ENCODE results near the gene ASPM.

Gene ASPM

GRCh38 chr1:197173571-197174507, 27.4 kb upstream of the ASPM start:
- Histone ChIP-seq H3K4me1 (ENCODE audit: control insufficient read depth in 2 of 2, insufficient read depth in 2 of 2, low read length in 2 of 2) (no peaks in the 10 kb centered on the region), H3K27me3 (ENCODE audit: control insufficient read depth in 2 of 2, insufficient read depth in 2 of 2, low read length in 2 of 2) (no peaks in the 10 kb centered on the region), H3K9me3 (ENCODE audit: control insufficient read depth in 2 of 2, low read length in 2 of 2) (no peaks in the 10 kb centered on the region), H3K27ac (ENCODE audit: low read depth in 2 of 2, low read length in 2 of 2) (no peak overlapping the region), H3K36me3 (ENCODE audit: control insufficient read depth in 2 of 2, insufficient read depth in 2 of 2, low read length in 2 of 2) (peaks cover 16 to 25% of the 10 kb centered on the region in 2 donors), H3K4me3 (ENCODE audit: low read length in 2 of 2) (no peak overlapping the region), H3K9ac (ENCODE audit: low read depth in 1 of 2, low read length in 2 of 2) (no peak overlapping the region)

- no peaks in the 10 kb centered on the region for H3K4me1 ChIP-seq (ENCODE audit: control insufficient read depth in 2 of 2, insufficient read depth in 2 of 2, low read length in 2 of 2)
- peaks cover 12 to 18% of the 10 kb centered on the region in 2 donors for H3K36me3 ChIP-seq (ENCODE audit: control insufficient read depth in 2 of 2, insufficient read depth in 2 of 2, low read length in 2 of 2)
- H3K27ac ChIP-seq (ENCODE audit: low read depth in 2 of 2, low read length in 2 of 2), result no peak overlapping the region
- no peaks in the 10 kb centered on the region for H3K27me3 ChIP-seq (ENCODE audit: control insufficient read depth in 2 of 2, insufficient read depth in 2 of 2, low read length in 2 of 2)
- H3K4me3 ChIP-seq (ENCODE audit: low read length in 2 of 2), result no peak overlapping the region
- no peak overlapping the region for H3K9ac ChIP-seq (ENCODE audit: low read depth in 1 of 2, low read length in 2 of 2)
- no peaks in the 10 kb centered on the region for H3K9me3 ChIP-seq (ENCODE audit: control insufficient read depth in 2 of 2, low read length in 2 of 2)
Measured at GRCh38 chr1:197171531-197171930, 25.1 kb upstream of the ASPM start.

GRCh38 chr1:197170538-197170937, 24.1 kb upstream of the ASPM start:
- no peak overlapping the region for H3K9ac ChIP-seq (ENCODE audit: low read depth in 1 of 2, low read length in 2 of 2)
- peaks cover 9 to 15% of the 10 kb centered on the region in 2 donors for H3K36me3 ChIP-seq (ENCODE audit: control insufficient read depth in 2 of 2, insufficient read depth in 2 of 2, low read length in 2 of 2)

GRCh38 chr1:197159461-197159860, 13.0 kb upstream of the ASPM start:
- H3K4me1 ChIP-seq (ENCODE audit: control insufficient read depth in 2 of 2, insufficient read depth in 2 of 2, low read length in 2 of 2), result no peaks in the 10 kb centered on the region
- H3K9me3 ChIP-seq (ENCODE audit: control insufficient read depth in 2 of 2, low read length in 2 of 2), result no peaks in the 10 kb centered on the region
- H3K4me3 ChIP-seq (ENCODE audit: low read length in 2 of 2), result no peak overlapping the region
- no peak overlapping the region for H3K27ac ChIP-seq (ENCODE audit: low read depth in 2 of 2, low read length in 2 of 2)
- H3K9ac ChIP-seq (ENCODE audit: low read depth in 1 of 2, low read length in 2 of 2), result no peak overlapping the region
- no peaks in the 10 kb centered on the region for H3K27me3 ChIP-seq (ENCODE audit: control insufficient read depth in 2 of 2, insufficient read depth in 2 of 2, low read length in 2 of 2)
- H3K36me3 ChIP-seq (ENCODE audit: control insufficient read depth in 2 of 2, insufficient read depth in 2 of 2, low read length in 2 of 2), result peaks cover 4 to 7% of the 10 kb centered on the region in 2 donors

More at GRCh38 chr1:197170538-197170937, 24.1 kb upstream of the ASPM start:
- no peaks in the 10 kb centered on the region for H3K9me3 ChIP-seq (ENCODE audit: control insufficient read depth in 2 of 2, low read length in 2 of 2)
- no peaks in the 10 kb centered on the region for H3K27me3 ChIP-seq (ENCODE audit: control insufficient read depth in 2 of 2, insufficient read depth in 2 of 2, low read length in 2 of 2)
- H3K27ac ChIP-seq (ENCODE audit: low read depth in 2 of 2, low read length in 2 of 2), result no peak overlapping the region
- H3K4me3 ChIP-seq (ENCODE audit: low read length in 2 of 2), result no peak overlapping the region
- H3K4me1 ChIP-seq (ENCODE audit: control insufficient read depth in 2 of 2, insufficient read depth in 2 of 2, low read length in 2 of 2), result no peaks in the 10 kb centered on the region

- H3K9me3 ChIP-seq (ENCODE audit: control insufficient read depth in 2 of 2, low read length in 2 of 2), result no peaks in the 10 kb centered on the region
- no peaks in the 10 kb centered on the region for H3K27me3 ChIP-seq (ENCODE audit: control insufficient read depth in 2 of 2, insufficient read depth in 2 of 2, low read length in 2 of 2)
- peaks cover 4 to 7% of the 10 kb centered on the region in 2 donors for H3K36me3 ChIP-seq (ENCODE audit: control insufficient read depth in 2 of 2, insufficient read depth in 2 of 2, low read length in 2 of 2)
- no peak overlapping the region for H3K4me3 ChIP-seq (ENCODE audit: low read length in 2 of 2)
- H3K9ac ChIP-seq (ENCODE audit: low read depth in 1 of 2, low read length in 2 of 2), result no peak overlapping the region
- no peaks in the 10 kb centered on the region for H3K4me1 ChIP-seq (ENCODE audit: control insufficient read depth in 2 of 2, insufficient read depth in 2 of 2, low read length in 2 of 2)
- no peak overlapping the region for H3K27ac ChIP-seq (ENCODE audit: low read depth in 2 of 2, low read length in 2 of 2)
Measured at GRCh38 chr1:197156692-197157091, 10.2 kb upstream of the ASPM start.

- no peak overlapping the region for H3K27ac ChIP-seq (ENCODE audit: low read depth in 2 of 2, low read length in 2 of 2)
- H3K4me1 ChIP-seq (ENCODE audit: control insufficient read depth in 2 of 2, insufficient read depth in 2 of 2, low read length in 2 of 2), result no peaks in the 10 kb centered on the region
- no peaks in the 10 kb centered on the region for H3K27me3 ChIP-seq (ENCODE audit: control insufficient read depth in 2 of 2, insufficient read depth in 2 of 2, low read length in 2 of 2)
- no peaks in the 10 kb centered on the region for H3K36me3 ChIP-seq (ENCODE audit: control insufficient read depth in 2 of 2, insufficient read depth in 2 of 2, low read length in 2 of 2)
- no peak overlapping the region for H3K9ac ChIP-seq (ENCODE audit: low read depth in 1 of 2, low read length in 2 of 2)
- H3K4me3 ChIP-seq (ENCODE audit: low read length in 2 of 2), result no peak overlapping the region
- no peaks in the 10 kb centered on the region for H3K9me3 ChIP-seq (ENCODE audit: control insufficient read depth in 2 of 2, low read length in 2 of 2)
Measured at GRCh38 chr1:197152662-197153061, 6.2 kb upstream of the ASPM start.

GRCh38 chr1:197151185-197151584, 4.7 kb upstream of the ASPM start:
- Histone ChIP-seq H3K27ac (ENCODE audit: low read depth in 2 of 2, low read length in 2 of 2) (no peak overlapping the region), H3K4me3 (ENCODE audit: low read length in 2 of 2) (no peak overlapping the region), H3K36me3 (ENCODE audit: control insufficient read depth in 2 of 2, insufficient read depth in 2 of 2, low read length in 2 of 2) (no peaks in the 10 kb centered on the region), H3K27me3 (ENCODE audit: control insufficient read depth in 2 of 2, insufficient read depth in 2 of 2, low read length in 2 of 2) (no peaks in the 10 kb centered on the region), H3K9ac (ENCODE audit: low read depth in 1 of 2, low read length in 2 of 2) (no peak overlapping the region), H3K4me1 (ENCODE audit: control insufficient read depth in 2 of 2, insufficient read depth in 2 of 2, low read length in 2 of 2) (no peaks in the 10 kb centered on the region), H3K9me3 (ENCODE audit: control insufficient read depth in 2 of 2, low read length in 2 of 2) (no peaks in the 10 kb centered on the region)

GRCh38 chr1:197150336-197151005, 4.0 kb upstream of the ASPM start:
- Histone ChIP-seq H3K9me3 (ENCODE audit: control insufficient read depth in 2 of 2, low read length in 2 of 2) (no peaks in the 10 kb centered on the region), H3K27me3 (ENCODE audit: control insufficient read depth in 2 of 2, insufficient read depth in 2 of 2, low read length in 2 of 2) (no peaks in the 10 kb centered on the region), H3K4me3 (ENCODE audit: low read length in 2 of 2) (no peak overlapping the region), H3K9ac (ENCODE audit: low read depth in 1 of 2, low read length in 2 of 2) (no peak overlapping the region), H3K36me3 (ENCODE audit: control insufficient read depth in 2 of 2, insufficient read depth in 2 of 2, low read length in 2 of 2) (no peaks in the 10 kb centered on the region), H3K27ac (ENCODE audit: low read depth in 2 of 2, low read length in 2 of 2) (no peak overlapping the region), H3K4me1 (ENCODE audit: control insufficient read depth in 2 of 2, insufficient read depth in 2 of 2, low read length in 2 of 2) (peaks cover 3 to 4% of the 10 kb centered on the region in 2 donors)

GRCh38 chr1:197149340-197149739, 2.9 kb upstream of the ASPM start:
- H3K27ac ChIP-seq (ENCODE audit: low read depth in 2 of 2, low read length in 2 of 2), result no peak overlapping the region
- H3K36me3 ChIP-seq (ENCODE audit: control insufficient read depth in 2 of 2, insufficient read depth in 2 of 2, low read length in 2 of 2), result no peaks in the 10 kb centered on the region
- H3K4me3 ChIP-seq (ENCODE audit: low read length in 2 of 2), result no peak overlapping the region
- H3K9me3 ChIP-seq (ENCODE audit: control insufficient read depth in 2 of 2, low read length in 2 of 2), result no peaks in the 10 kb centered on the region
- H3K4me1 ChIP-seq (ENCODE audit: control insufficient read depth in 2 of 2, insufficient read depth in 2 of 2, low read length in 2 of 2), result peaks cover 4 to 9% of the 10 kb centered on the region in 2 donors
- no peaks in the 10 kb centered on the region for H3K27me3 ChIP-seq (ENCODE audit: control insufficient read depth in 2 of 2, insufficient read depth in 2 of 2, low read length in 2 of 2)
- no peak overlapping the region for H3K9ac ChIP-seq (ENCODE audit: low read depth in 1 of 2, low read length in 2 of 2)

GRCh38 chr1:197145446-197146024, 934 bp downstream of the ASPM start:
- peak overlapping the region; percentile 91 to 95 for H3K4me3 ChIP-seq (ENCODE audit: low read length in 2 of 2)
- H3K27ac ChIP-seq (ENCODE audit: low read depth in 2 of 2, low read length in 2 of 2), result no peak overlapping the region
- H3K9ac ChIP-seq (ENCODE audit: low read depth in 1 of 2, low read length in 2 of 2), result peak overlapping the region in 1 of 2 donors; percentile 66
- no peaks in the 10 kb centered on the region for H3K36me3 ChIP-seq (ENCODE audit: control insufficient read depth in 2 of 2, insufficient read depth in 2 of 2, low read length in 2 of 2)
- no peaks in the 10 kb centered on the region for H3K9me3 ChIP-seq (ENCODE audit: control insufficient read depth in 2 of 2, low read length in 2 of 2)
- H3K27me3 ChIP-seq (ENCODE audit: control insufficient read depth in 2 of 2, insufficient read depth in 2 of 2, low read length in 2 of 2), result no peaks in the 10 kb centered on the region
- peaks cover 4 to 9% of the 10 kb centered on the region in 2 donors for H3K4me1 ChIP-seq (ENCODE audit: control insufficient read depth in 2 of 2, insufficient read depth in 2 of 2, low read length in 2 of 2)

Measured in mucosa of rectum (tissue), 2 donors.